ENCODE results near the gene FAM13A.

- no peak for TF ChIP-seq CTCF (IDR thresholded peaks at IDR 0.05; ENCODE audit: insufficient read depth, low read length)
- TF ChIP-seq, protein P1, sequence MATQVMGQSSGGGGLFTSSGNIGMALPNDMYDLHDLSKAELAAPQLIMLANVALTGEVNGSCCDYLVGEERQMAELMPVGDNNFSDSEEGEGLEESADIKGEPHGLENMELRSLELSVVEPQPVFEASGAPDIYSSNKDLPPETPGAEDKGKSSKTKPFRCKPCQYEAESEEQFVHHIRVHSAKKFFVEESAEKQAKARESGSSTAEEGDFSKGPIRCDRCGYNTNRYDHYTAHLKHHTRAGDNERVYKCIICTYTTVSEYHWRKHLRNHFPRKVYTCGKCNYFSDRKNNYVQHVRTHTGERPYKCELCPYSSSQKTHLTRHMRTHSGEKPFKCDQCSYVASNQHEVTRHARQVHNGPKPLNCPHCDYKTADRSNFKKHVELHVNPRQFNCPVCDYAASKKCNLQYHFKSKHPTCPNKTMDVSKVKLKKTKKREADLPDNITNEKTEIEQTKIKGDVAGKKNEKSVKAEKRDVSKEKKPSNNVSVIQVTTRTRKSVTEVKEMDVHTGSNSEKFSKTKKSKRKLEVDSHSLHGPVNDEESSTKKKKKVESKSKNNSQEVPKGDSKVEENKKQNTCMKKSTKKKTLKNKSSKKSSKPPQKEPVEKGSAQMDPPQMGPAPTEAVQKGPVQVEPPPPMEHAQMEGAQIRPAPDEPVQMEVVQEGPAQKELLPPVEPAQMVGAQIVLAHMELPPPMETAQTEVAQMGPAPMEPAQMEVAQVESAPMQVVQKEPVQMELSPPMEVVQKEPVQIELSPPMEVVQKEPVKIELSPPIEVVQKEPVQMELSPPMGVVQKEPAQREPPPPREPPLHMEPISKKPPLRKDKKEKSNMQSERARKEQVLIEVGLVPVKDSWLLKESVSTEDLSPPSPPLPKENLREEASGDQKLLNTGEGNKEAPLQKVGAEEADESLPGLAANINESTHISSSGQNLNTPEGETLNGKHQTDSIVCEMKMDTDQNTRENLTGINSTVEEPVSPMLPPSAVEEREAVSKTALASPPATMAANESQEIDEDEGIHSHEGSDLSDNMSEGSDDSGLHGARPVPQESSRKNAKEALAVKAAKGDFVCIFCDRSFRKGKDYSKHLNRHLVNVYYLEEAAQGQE (IDR thresholded peaks at IDR 0.05; ENCODE audit: insufficient replicate concordance, low read depth): no peak
- no peak for TF ChIP-seq GABPA (IDR thresholded peaks at IDR 0.05; ENCODE audit: low read depth)
- TF ChIP-seq POLR2AphosphoS5 (IDR thresholded peaks at IDR 0.05; ENCODE audit: low read depth): no peak
These were observed 188.5 kb downstream of the FAM13A start for GRCh38 chr4:88868510-88868909.

All from HL-60 (cell line).